M059J (cell line): Measurements from ENCODE around the gene OLFM4. TPM values are rescaled to one million over a fixed set of nuclear protein-coding genes. Genes with fewer than 3 reads are reported as not detected.
"Not testable (repeated sequence)": the region's sequence is repeated elsewhere in the genome, so short reads cannot be mapped to it uniquely, and the experiment has no call there.

Experiments used
- DNase-seq: peaks from one replicate; pipeline ENCODE4 v3.0.0-alpha.2; 2012; ENCODE audit warnings: low read depth
- total RNA-seq: library from RNA; depleted of rRNA; stranded (reverse); fragments of >200 nt; shearing (Covaris generic); gene quantifications from 2 replicates; pipeline ENCODE4 v1.2.3, GENCODE V29; 2014; rRNA removed

The OLFM4 gene, protein sequence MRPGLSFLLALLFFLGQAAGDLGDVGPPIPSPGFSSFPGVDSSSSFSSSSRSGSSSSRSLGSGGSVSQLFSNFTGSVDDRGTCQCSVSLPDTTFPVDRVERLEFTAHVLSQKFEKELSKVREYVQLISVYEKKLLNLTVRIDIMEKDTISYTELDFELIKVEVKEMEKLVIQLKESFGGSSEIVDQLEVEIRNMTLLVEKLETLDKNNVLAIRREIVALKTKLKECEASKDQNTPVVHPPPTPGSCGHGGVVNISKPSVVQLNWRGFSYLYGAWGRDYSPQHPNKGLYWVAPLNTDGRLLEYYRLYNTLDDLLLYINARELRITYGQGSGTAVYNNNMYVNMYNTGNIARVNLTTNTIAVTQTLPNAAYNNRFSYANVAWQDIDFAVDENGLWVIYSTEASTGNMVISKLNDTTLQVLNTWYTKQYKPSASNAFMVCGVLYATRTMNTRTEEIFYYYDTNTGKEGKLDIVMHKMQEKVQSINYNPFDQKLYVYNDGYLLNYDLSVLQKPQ
- not detected in 2 replicates for total RNA-seq

DNA sequence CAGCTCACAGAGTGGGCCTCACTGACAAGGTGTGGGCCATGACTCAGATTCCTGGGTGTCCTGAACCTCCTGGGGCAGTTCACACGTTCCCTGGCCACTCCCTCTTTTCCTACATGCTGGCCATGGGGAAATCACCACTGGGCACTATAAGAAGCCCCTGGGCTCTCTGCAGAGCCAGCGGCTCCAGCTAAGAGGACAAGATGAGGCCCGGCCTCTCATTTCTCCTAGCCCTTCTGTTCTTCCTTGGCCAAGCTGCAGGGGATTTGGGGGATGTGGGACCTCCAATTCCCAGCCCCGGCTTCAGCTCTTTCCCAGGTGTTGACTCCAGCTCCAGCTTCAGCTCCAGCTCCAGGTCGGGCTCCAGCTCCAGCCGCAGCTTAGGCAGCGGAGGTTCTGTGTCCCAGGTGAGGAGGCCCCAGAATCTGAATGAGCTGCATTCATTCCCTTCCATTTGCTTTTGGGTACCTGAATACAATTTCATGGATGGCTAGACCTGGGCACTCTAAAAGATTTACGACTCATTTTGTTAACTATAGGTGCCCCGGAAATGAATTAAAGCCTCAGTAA is at the start of gene OLFM4:
Gene OLFM4 (plus strand): TSS at position 177 of the 567 bp plus-strand sequence. CDS start 24 bp downstream, at position 201.
- no peak for DNase-seq

DNA sequence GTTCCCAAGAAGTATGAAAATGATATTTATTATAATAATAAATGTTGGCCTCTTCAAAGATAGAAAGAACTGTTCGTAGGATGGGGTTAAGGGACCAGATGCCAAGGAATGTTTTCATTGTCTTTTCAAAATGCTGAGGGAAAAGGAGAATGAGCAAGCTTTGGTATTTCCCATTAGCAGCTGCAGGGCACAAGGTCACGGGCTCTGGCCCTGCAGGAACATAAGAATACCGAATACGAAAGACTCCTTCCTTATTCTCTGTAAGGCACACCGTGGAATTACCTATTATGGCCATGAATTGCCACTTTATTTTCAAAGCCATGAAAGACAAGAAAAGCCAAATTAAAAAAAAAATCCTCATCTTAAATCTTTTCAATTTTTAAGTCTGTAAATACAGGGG is 49.6 kb upstream of the OLFM4 start:
- no peak for DNase-seq

DNA sequence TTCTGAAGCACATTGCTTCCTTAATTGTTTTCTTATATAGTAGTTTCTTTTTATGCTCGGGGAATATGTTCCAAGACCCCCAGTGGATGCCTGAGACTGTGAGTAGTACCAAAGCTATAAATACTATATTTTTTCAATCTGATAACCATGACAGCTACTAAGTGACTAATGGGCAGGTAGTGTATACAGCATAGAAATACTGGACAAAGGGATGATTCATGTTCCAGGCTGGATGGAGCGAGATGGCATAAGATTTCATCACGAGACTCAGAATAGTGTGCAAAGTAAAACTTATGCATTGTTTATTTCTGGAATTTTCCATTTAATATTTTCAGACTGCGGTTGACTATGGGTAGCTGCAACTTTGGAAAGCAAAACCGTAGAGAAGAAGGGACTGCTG is 47.9 kb upstream of the OLFM4 start:
- DNase-seq, result peak; percentile 5

DNA sequence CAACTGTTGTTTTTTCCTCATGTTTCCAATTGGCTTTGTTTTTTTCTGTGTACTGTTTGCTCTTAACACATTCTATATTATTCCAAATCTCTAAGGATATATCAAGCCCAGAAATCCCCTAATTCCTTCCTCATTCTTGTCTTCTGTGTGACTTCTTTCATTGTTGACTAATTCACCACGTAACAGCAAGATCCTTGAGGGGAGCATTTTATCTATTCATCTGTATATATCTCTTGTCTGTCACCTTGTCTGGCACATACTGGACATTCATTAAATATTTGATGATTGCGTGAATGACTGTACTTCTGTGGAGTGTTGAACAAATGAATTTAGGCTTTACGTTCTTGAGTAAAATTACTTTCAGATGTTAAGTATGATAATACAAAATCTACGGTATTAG is 44.8 kb upstream of the OLFM4 start:
- no peak for DNase-seq

DNA sequence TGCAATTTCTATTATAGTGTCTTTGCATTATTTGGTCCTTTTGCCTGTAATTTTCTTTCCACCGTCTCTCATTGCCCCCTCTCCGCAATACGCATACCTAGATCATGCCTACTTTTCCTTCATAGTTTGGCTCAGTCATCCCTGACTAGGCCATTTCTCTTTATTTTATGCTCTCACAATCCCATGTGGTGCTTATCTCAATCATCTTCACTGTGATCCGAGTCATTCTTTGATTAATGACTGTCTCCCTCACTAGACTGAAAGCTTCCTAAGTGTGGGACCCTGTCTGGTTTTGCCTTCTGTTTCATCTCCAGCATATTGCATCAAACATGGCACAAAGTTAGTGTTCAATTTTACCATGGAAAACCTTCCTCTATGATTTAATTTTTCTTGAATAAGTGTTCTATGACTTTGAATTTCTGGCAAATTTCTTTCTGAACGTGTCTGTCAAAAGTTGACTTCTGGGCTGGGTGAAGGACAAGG is 43.7 kb upstream of the OLFM4 start:
- DNase-seq, result no peak

DNA sequence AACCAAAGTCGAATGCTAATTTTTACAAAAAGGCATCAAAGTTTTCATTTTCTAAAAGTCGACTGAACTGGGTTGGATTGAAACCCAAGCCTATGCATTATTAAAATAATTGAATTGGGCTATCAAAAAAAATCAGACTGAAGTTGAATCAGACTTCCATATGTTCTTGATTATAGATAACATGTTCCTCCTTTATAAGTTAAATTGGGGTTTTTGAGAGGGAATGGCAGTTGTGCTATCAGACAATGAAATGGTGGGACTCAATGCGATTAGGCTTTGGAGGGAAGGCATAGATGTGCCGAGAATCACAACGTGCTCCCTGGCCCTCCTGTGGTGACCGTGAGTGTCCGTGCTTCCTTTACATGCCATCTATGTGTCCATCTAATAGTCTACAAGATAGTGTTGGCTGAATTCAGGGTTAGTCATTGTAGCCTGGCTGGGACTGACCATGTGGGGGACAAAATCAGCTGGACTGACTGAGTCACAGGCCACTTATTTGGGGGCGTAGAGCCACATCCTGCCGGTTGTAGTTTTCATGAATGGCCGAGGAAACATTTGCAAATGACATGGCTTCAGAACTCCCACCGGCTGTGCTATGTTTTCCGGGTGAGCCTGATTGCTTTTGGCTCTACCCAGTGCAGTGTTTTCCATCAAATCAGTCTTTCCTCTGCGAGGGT is 37.1 kb upstream of the OLFM4 start:
- DNase-seq, result no peak

DNA sequence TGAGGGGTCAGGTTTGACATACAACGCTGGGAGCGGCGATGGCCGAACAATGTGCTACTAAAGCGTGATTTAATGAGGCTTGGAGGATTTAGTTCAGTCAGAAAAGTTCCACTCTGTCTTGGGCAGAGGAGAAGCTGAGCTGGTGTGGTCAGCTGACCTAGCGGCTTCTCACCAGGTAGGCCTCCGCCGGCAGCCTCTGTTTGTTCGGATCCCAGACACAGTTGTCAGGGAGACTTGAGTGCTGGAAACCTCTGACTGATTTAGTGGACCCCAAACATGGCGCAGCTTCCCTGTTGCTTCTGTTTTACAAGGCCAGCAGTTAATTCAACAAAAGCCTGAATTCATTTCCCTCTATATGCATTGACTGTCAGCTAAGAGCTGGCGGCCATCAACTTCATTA is 36.5 kb upstream of the OLFM4 start:
- no peak for DNase-seq

DNA sequence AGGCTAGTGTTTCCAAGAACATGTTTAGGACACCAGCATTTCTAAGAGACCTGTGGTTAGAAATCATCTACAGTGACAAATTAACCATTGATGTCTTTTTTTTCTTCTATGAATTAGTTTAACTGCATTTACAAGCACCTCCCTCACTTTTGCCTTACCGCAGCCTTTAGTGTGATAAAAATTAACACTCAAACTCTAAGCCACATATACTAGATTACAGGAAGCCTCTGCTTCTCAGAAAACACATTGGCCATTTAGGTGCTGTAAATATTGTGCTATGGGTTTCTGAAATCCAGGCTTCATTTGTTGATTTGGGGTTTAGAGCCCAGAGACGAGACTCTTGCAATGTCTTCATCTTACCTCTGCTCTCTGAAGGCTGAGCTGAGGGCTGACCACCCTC is 34.6 kb upstream of the OLFM4 start:
- no peak for DNase-seq

DNA sequence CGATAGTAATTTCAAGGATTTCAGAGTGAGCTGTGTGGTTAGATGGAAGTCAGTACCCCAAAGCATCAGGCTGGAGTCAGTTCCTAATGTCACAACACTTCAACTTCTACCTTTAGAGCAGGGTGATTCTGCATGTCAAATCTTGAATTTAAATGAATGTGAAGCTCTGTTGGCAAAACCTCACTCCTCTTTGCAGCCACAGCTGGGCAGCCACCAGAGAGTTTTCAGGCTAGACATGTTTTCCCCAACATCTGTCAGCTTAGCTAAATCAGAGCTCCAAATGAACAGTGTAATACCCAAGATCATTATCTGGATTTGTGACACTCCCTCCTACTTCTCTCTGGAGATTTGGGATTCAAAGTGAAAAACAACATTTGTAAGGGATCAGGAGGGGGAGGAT is 33.7 kb upstream of the OLFM4 start:
- DNase-seq, result no peak

DNA sequence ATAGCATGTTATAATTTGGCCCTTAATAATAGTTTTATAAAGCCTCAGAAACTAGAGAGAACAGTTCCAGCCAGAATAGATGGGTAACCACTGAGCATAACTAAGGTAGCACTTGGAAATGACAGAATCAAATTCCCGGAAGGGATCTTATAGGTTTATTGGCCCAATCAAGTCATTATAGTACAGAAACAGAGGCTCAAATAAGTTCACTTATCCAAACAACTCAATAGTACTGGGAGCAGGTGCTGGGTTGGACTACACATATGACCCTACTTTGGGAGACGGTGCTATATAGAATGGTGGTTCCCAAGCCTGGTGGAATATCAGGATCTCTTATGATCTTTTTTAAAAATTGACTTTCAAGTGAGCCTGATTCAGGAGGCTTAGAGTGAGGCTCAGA is 32.7 kb upstream of the OLFM4 start:
- no peak for DNase-seq

DNA sequence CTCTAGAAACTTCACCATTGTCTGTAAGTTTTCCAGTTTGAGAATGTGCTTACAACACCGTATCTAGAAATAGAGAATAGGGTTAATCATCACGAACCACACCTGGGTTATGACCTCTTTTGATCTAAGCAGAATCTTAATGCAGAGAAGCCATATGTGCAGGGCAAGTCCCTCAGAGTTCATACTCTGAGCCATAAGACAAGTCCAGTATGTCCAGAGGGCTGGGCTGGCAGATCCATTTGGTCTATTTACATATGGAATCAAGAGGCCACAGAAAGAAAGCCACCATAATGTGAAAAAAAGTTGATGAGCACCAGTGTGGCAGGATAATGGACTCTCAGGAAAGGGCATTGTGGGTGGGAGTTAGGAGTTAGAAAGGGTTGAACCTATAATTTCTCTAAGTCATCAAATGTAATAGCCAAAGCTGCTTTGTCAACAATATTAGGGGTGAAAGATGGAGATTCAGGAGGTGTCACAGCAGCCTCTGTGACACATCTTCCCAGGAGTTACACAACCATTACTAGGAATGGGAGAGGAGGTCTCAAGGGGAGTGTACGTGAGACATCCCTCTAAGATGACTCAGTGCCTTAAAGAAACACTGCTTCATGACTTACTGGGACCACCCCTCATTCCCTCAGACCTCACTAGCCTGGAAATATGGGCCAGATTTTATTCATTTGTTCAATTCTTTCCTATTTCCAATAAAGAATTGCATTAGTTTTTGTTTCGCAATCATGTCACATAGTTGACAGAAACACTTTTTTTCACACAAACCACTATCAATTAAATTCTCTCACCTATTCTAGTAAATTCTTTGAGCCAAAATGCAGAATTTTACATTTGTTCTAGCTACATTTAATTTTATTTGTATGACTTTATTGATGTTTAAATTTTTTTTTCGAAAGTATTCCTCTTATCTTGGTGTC is 30.4 kb upstream of the OLFM4 start:
- DNase-seq, result no peak

DNA sequence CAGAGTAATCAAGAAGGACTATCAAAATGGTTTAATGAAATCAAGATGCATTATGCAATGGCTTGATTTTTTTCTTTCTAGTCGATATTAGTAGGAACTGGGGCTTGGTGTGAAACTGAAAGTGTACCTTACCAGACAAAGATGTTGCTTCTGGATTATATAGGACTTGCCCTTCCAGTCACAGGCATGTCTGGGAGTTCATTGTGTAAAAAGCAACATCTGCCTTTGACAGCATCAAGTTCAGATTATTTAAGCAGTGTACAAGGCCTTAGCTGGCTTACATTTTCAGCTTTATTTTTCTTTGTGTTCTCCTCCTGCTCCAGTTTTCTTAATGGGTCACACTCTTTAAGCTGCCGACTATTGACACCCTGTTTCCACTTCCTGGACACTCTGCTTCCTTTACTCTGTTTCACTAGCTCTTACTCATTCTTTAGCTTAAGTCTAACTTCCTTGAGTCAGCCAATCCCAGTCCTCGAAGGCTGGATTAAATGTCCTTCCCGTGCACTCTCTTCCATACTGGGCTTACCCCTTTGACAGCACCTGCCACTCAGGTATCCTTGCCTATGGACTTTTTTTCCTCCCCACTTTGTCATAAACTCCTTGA is 29.4 kb upstream of the OLFM4 start:
- no peak for DNase-seq

DNA sequence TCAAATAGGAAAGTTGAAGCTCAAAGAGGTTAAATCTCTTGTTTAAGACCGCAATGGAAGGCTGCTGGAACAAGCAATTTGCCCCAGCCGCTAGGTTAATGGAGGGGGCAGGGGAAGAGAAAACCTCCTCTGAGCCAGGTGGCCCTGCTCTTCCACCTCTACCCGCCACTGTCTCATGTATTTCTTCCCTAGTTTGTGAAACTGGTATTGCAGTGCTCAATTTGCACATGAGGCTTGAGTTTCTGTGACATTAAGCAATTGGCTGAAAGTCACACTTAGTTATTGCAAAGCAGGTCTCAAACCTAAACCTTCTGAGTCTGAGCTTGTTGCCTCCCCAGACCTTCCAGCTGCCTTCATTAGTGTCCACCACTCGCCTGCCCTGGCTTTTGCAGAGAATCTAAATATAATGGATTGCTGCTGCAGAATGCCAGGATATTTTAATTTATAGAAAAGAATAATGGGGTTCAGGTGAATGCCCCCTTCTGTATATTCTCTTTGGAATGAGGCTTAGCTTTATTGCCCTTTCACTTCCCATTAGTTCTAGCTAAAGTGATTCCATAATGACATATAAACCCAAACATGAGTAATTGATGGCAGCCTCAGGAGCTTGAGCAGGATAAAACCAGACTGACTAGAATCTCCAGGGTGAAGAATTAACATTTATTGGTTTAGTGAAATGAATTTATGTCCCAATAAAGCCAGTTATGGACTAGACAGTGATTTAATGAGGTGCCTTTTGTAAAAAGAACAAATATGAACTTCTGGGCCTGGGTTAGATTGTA is 27.0 kb upstream of the OLFM4 start:
- DNase-seq, result no peak

DNA sequence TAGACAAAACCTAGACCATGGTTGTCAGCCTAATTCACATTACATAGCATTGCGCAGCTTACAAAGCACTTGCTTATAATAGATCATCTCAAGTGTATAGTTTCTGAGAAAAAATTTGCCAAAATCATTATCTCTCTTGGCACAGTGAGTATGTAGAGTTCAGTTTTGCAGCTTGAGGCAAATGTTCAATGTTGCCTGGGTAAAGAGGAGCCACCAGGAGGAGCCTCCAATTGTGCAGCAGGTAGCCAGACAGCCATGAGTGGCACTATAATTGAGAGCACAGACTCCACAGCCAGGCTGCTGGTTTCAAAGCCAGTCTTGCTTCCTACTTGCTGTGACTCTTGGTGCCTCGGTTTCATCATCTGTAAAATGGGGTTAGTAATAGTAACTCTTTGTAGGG is 24.0 kb upstream of the OLFM4 start:
- no peak for DNase-seq

DNA sequence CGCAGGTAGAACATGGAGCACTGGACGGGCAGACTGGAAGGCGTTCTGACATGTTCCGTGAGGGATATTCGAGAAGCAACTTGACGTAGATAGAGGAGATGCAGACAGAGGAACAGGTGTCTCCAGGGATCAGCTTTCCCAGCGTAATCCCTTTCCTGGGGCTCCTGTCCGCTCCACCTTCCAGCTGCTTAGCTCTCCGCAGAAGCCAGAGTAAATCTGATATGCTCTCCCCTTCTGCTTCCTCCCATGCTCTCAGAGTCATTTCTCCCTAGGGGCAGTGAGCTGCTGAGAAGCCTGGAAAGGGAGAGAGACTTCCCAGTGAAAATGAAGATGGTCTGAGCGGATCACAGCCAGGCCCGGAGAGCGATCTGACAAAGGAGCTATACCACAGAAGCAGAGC is 23.0 kb upstream of the OLFM4 start:
- no peak for DNase-seq

DNA sequence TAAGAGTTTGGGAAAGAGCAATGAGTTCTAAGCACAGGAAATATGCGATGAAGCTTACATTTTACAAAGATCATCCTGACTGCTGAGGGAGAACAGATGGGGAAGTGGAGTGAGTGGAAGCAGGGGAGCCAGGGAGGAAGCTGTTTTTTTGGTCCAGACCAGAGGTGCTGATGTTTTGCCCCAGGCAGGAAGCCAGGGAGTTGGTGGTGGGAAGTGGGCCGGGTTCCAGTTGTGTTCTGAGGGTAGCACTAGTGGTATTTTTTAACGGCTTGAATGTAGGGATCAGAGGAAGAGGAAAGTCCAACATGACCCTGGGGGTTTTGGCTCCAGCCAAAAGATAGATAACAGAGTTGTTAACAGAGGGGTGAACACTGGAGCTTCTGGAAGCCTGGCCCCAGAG is 20.7 kb upstream of the OLFM4 start:
- no peak for DNase-seq

DNA sequence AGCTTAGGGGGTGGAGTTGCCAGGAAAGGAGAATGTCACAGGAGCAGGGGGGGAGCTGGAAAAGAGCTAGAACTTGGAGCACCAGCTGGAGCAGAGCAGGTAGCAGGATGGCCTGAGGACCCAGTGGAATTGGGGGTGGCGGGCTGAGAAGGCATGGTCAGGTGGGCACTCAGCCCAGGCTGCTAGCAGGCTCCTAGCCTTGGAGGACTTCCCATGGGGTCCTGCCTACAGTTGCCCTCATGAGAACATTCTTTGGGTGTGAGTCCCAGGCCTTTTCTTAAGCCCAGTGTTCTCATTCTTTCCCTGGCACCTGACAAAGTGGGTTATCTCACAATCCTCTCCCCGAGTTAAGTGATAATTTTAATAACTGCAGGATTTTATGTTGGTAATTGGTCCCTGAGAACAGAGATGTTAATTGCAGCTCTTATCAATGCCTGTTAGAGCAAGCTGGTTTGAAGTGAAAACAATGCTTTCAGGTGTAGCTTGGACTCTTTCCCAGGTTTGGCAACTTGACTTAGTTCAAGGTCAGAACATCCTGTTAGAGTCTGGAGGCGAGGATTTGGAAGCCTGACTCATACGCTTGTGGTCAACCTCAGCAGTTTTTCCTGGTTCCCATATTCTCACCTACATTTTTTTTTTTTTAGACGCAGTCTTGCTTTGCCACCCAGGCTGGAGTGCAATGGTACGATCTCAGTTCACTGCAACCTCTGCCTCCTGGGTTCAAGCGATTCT is 18.1 kb upstream of the OLFM4 start:
- peak; percentile 54 for DNase-seq

DNA sequence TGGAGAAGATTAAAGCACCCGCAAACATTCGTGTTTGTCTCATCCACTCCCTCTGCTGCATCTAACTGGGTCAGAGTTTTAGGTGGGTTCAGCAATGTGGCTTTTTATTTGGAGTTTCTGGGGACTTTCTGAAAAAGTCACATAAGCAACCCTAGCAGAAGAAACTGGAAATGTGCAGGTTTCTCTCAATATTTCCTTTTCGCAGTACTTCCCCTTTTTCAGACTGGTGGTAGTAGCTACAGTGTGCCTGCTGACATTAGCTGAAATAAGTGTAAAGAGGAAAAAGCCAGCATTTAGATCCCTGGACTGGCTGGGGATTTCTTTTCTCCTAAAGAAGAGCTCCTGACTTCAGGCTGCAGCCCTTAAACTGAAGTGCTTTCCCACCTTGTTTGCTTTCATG is 15.9 kb upstream of the OLFM4 start:
- DNase-seq, result no peak

DNA sequence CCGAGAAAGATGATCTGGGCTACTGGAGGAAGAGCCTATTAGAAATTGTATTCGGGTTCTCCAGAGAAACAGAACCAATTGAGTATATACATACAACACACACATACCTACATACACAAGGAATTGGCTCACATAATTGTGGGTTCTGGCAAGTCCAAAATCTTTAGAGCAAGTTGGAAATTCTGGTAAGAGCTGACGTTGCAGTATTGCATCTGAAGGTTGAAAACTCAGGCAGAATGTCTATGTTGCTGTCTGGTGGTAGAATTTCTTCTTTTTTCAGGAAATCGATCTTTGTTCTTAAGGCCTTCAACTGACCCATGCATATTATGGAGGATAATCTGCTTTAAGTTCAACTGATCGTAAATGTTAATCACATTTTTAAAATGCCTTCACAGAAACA is 15.5 kb upstream of the OLFM4 start:
- no peak for DNase-seq

DNA sequence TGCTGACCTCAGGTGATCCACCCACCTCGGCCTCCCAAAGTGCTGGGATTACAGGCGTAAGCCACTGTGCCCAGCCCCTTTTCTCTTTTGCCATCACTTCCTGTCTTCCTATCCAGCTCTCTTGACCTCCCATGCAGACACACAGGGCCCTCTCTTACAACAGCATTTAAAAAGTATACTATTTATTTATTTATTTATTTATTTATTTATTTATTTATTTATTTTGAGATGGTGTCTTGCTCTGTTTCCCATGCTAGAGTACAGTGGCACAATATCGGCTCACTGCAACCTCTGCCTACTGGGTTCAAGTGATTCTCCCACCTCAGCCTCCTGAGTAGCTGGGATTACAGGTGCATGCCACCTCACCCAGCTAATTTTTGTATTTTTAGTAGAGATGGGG is 14.6 kb upstream of the OLFM4 start:
- DNase-seq, result not testable (repeated sequence)
